GM23338 (cell line): ENCODE results near the gene LCP2.

Experiments
- CREB1 ChIP-seq: fragments of 250-450 bp; sonication (Bioruptor Pico); IDR thresholded peaks from 2 replicates; pipeline ENCODE4 v1.5.0; 2020; ENCODE audit warnings: low read depth, mild to moderate bottlenecking, moderate library complexity
- CTCF ChIP-seq, 2 experiments: fragments of 200-600 bp in 1 of 2; sonication (generic) in 1 of 2; conservative IDR thresholded peaks; 2 replicates each; pipeline versions ENCODE4 v1.5.1 to v1.6.1; 2016 to 2017; ENCODE audit warnings: antibody characterized with exemption in 2 of 2, low read depth in 2 of 2, mild to moderate bottlenecking in 2 of 2, moderate library complexity in 1 of 2
- EZH2 ChIP-seq: fragments of 200-600 bp; sonication (generic); IDR thresholded peaks from one replicate; pipeline ENCODE4 v1.8.0; 2017; ENCODE audit warnings: antibody characterized with exemption, mild to moderate bottlenecking, low read depth; ENCODE audit not compliant: unreplicated experiment
- REST ChIP-seq: IDR thresholded peaks from one replicate; pipeline ENCODE4 v1.6.1; 2018; ENCODE audit warnings: antibody characterized with exemption; ENCODE audit not compliant: unreplicated experiment

- TF ChIP-seq CTCF (conservative IDR thresholded peaks at IDR 0.05; ENCODE audit: low read depth in 2 of 2) (no peak), CREB1 (no peak), REST (no peak), EZH2 (no peak)
Measured at GRCh38 chr5:170300361-170301013, 2.9 kb upstream of the LCP2 start.
